Nephron progenitor cell (in vitro differentiated cells): ENCODE results near the gene PKIG.

Experiments
- DNase-seq: peaks from one replicate; pipeline ENCODE4 v3.0.0; 2021
- H3K27ac Mint-ChIP-seq: 2 replicates; pipeline ENCODE4 v1.8.0; 2021; ENCODE audit warnings: mild to moderate bottlenecking, moderate library complexity, mixed read lengths
- H3K27me3 Mint-ChIP-seq: 2 replicates; pipeline ENCODE4 v1.8.0; 2021; ENCODE audit warnings: mild to moderate bottlenecking, low read depth, mixed read lengths; ENCODE audit not compliant: poor library complexity
- H3K36me3 Mint-ChIP-seq: 2 replicates; pipeline ENCODE4 v1.8.0; 2021; ENCODE audit warnings: low read depth, mixed read lengths
- H3K4me1 Mint-ChIP-seq: 2 replicates; pipeline ENCODE4 v1.8.0; 2021; ENCODE audit warnings: mixed read lengths
- H3K4me3 Mint-ChIP-seq: 2 replicates; pipeline ENCODE4 v1.8.0; 2021; ENCODE audit warnings: mild to moderate bottlenecking, moderate library complexity, mixed read lengths
- H3K9me3 Mint-ChIP-seq: 2 replicates; pipeline ENCODE4 v1.8.0; 2021; ENCODE audit warnings: mild to moderate bottlenecking, moderate library complexity, mixed read lengths
- CTCF ChIP-seq: fragments of 200-600 bp; sonication (generic); IDR thresholded peaks from 2 replicates; pipeline ENCODE4 v1.5.0; 2021; ENCODE audit warnings: antibody characterized with exemption

The PKIG gene

GRCh38 chr20:44624743-44625271, 42.4 kb downstream of the PKIG start:
- DNase-seq, result no peak
- no peak for TF ChIP-seq CTCF
- Mint-ChIP-seq H3K4me1 (no peaks in the 10 kb centered on the region), H3K9me3 (peaks cover 8% of the 10 kb centered on the region), H3K27me3 (peaks cover 2% of the 10 kb centered on the region), H3K36me3 (peaks cover 48% of the 10 kb centered on the region), H3K27ac (no peak overlapping the region), H3K4me3 (no peak overlapping the region)

GRCh38 chr20:44625361-44625760, 43.0 kb downstream of the PKIG start:
- peaks cover 2% of the 10 kb centered on the region for H3K27me3 Mint-ChIP-seq
- no peak for DNase-seq
- no peaks in the 10 kb centered on the region for H3K4me1 Mint-ChIP-seq
- H3K4me3 Mint-ChIP-seq, result no peak overlapping the region
- peaks cover 8% of the 10 kb centered on the region for H3K9me3 Mint-ChIP-seq
- peaks cover 43% of the 10 kb centered on the region for H3K36me3 Mint-ChIP-seq
- TF ChIP-seq CTCF, result no peak
- no peak overlapping the region for H3K27ac Mint-ChIP-seq

- H3K9me3 Mint-ChIP-seq, result peaks cover 8% of the 10 kb centered on the region
- no peak overlapping the region for H3K27ac Mint-ChIP-seq
- H3K4me1 Mint-ChIP-seq, result no peaks in the 10 kb centered on the region
- H3K27me3 Mint-ChIP-seq, result peaks cover 2% of the 10 kb centered on the region
- H3K36me3 Mint-ChIP-seq, result peaks cover 34% of the 10 kb centered on the region
- DNase-seq, result no peak
- H3K4me3 Mint-ChIP-seq, result no peak overlapping the region
- no peak for TF ChIP-seq CTCF
Measured at GRCh38 chr20:44626278-44626677, 43.9 kb downstream of the PKIG start.

GRCh38 chr20:44627364-44628010, 45.1 kb downstream of the PKIG start:
- Mint-ChIP-seq H3K9me3 (peaks cover 8% of the 10 kb centered on the region), H3K27me3 (peaks cover 2% of the 10 kb centered on the region), H3K36me3 (peaks cover 22% of the 10 kb centered on the region), H3K4me3 (no peak overlapping the region), H3K4me1 (peaks cover 9% of the 10 kb centered on the region), H3K27ac (peak overlapping the region; percentile 89)
- TF ChIP-seq CTCF, result no peak
- DNase-seq, result no peak

GRCh38 chr20:44629017-44629385, 46.6 kb downstream of the PKIG start:
- Mint-ChIP-seq H3K4me1 (peaks cover 23% of the 10 kb centered on the region), H3K27ac (no peak overlapping the region), H3K36me3 (peaks cover 7% of the 10 kb centered on the region), H3K9me3 (no peaks in the 10 kb centered on the region), H3K4me3 (no peak overlapping the region), H3K27me3 (peaks cover 6% of the 10 kb centered on the region)
- no peak for DNase-seq
- TF ChIP-seq CTCF, result no peak

- no peaks in the 10 kb centered on the region for H3K9me3 Mint-ChIP-seq
- no peak overlapping the region for H3K4me3 Mint-ChIP-seq
- TF ChIP-seq CTCF, result no peak
- DNase-seq, result no peak
- peaks cover 3% of the 10 kb centered on the region for H3K36me3 Mint-ChIP-seq
- H3K4me1 Mint-ChIP-seq, result peaks cover 27% of the 10 kb centered on the region
- H3K27me3 Mint-ChIP-seq, result peaks cover 6% of the 10 kb centered on the region
- no peak overlapping the region for H3K27ac Mint-ChIP-seq
Measured at GRCh38 chr20:44629542-44629941, 47.2 kb downstream of the PKIG start.
